DMS 273 (cell line): ENCODE results near the gene PRPSAP2.
"Not testable (repeated sequence)": the region's sequence is repeated elsewhere in the genome, so short reads cannot be mapped to it uniquely, and the experiment has no call there.

ENCODE experiments used
- DNase-seq: peaks from one replicate; lab custom pipeline; 2025; ENCODE audit not compliant: unreplicated experiment; lab: John Stamatoyannopoulos, UW

Gene PRPSAP2

GRCh38 chr17:18857864-18858566, at the start of gene PRPSAP2:
Gene PRPSAP2 (plus strand): TSS chr17:18858131. CDS start chr17:18865834, 7,703 bp downstream.
- DNase-seq = peak; percentile 96

DNA sequence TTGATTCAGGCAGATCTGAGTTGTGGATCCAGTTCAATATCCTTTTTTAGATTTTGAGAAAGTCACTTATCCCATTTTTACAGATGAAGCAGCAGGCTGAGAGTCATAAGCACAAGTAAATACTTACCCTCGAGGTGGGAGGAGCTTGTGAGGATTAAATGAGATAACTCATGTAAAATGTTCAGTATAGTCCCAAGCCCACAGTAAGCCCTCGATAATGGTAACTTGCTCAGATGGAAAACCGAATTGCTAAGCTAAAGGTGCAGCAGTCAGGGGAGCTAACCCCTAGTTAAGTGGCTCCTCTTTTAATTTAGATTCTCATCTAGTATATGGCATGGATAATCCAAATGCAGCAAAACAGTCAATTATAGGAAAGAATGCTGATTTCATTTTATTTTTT, 42.0 kb upstream of the PRPSAP2 start:
- not testable (repeated sequence) for DNase-seq

DNA sequence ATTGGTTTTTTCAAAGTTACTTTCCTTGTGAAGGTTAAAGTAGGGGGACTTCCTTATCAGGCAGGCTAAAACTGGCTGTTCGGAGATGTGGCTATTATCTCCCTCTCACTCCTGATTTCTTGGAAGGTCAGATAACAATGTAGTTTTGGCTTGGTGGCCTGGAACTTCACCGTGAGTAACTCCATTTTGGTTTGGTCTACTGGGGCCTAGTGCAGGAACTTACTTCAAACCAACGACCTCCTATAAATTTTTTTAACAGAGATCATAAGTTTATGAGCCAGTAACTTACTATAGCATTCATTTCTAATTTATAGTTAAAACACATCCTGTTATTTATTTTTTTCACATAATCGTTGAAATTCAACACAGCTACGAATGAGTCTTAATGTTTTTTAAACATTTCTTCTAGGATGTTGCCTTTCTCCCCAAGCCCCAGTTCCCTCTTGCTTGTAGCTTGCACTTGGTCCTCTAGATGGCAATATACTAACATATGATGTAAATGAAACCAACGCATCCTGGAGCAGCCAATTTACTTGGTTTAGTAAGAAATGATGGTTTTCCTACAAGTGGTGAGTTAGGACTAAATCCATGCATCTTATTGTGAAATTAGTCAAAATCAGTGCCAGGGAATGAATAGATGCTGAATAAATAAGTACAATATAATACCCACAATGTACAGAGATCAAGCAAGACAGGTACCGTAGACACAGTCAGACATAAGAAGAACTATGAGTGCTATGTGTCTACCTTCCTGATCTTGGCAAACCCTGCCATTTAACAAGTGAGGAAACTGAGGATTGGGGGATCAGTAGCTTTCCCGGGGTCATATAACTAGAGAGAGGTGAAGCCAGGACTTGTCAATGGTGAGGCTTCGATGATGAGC, 41.2 kb upstream of the PRPSAP2 start:
- DNase-seq = peak; percentile 73

GRCh38 chr17:18821430-18821829, 36.5 kb upstream of the PRPSAP2 start:
- not testable (repeated sequence) for DNase-seq

DNA sequence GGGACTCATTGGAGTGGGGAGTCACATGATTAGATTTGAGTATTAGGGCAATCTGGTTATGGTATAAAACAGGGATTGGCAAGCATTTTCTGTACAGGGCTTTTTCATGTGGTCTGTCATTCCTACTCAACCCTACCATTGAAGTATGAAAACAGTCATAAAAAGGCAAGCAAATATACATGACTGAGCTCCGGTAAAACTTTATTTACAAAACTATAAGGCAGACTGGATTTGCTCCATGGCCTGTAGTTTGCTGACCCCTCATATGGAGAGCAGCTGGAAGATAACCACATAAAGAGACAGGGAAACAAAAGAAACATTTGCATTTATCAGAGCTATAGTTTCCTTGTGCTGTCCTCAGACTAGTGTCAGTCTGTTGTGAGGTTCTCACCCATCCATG, 30.3 kb upstream of the PRPSAP2 start:
- not testable (repeated sequence) for DNase-seq

GRCh38 chr17:18848501-18848900, 9.4 kb upstream of the PRPSAP2 start:
- no peak for DNase-seq

DNA sequence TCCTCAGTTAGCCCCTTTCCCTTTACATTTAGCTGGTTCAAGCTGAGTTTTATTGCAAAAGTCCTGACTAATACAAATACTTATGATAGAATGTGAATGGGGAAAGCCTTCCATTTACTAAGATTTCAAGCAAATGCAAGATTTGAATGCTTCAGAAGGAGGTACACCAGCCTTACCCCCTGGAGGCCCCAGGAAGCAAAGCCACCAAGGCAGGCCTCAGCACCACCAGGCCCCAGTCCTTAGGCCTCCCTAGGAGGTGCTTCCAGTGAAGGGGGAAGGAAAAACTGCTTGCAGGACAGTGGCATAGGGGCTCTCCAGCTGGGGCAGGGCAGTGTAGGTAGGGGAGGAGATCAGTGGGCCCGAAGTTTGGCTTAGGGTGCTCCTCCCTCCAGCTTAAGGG, 7.3 kb upstream of the PRPSAP2 start:
- no peak for DNase-seq

GRCh38 chr17:18851201-18851600, 6.7 kb upstream of the PRPSAP2 start:
- peak; percentile 29 for DNase-seq

DNA sequence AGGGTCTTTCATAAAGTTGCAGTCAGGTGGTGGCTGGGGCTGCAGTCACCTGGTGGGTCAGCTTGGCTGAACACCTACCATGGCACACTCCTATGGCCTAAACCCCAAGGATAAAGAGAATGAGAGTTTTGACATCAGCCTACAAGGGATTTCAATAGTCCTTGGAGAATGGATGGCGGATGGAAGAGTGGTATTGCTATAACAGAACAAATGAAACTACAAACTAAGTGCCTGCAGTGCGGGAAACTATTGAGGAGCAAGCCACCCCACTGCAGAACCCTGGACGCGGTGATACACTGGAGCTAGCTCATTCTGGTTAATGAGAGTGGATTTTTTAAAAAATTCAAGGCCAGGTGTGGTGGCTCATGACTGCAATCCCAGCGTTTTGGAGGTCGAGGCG, 3.0 kb upstream of the PRPSAP2 start:
- no peak for DNase-seq

DNA sequence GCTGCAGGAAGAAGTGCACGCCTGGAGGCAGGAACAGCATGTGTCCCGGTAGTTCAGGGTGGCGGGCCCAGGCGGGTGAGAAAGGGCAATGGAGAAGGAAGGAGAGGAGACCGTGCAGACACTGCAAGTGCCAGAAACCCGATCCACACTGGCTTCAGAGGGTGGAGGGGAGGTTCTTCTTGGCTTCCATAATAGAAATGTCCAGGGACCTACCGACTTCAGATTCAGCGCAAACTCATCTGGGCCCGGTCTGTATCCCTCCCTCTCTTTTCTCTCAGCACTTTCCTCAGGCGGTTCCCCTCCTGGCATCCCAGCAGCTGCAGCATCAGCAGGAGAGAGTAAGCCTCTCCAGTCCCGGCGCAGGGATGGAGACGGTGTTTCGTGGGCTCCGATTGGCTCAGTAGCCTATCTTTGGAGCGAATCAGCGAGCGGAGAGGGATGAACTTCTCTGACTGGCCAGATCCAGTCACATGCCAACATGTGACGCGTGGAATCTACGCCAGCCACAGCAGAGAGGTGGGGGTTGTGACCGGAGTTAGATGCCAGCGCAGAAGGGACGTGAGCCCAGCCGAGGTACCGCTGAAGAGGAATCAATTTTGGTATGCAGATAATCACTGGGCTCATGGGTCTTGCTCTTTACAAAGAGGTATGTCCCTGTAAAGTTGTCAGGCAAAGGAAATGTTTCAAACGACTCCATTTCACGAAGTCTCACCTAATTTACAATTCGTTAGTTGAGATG, 1.9 kb upstream of the PRPSAP2 start:
- DNase-seq = peak; percentile 97

DNA sequence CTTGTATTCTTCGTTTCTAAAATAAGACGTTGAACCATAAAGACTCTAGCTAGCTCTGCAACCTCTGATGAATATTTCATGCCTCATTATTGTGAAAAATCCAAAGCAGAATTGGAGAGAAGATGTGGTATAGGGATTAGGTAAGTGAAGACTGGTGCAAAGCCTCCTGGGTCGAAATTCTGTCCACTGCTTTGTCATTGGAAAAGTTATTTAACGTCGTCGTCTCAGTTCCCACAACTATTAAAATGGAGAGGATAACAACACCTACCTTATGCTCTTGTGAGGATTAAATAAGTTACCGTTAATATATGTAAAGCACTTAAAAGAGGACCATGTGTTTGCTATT, 1.4 kb upstream of the PRPSAP2 start:
- no peak for DNase-seq

- no peak for DNase-seq
Measured at GRCh38 chr17:18858567-18859245, 775 bp downstream of the PRPSAP2 start.

- no peak for DNase-seq
Measured at GRCh38 chr17:18859256-18859655, 1.3 kb downstream of the PRPSAP2 start.

DNA sequence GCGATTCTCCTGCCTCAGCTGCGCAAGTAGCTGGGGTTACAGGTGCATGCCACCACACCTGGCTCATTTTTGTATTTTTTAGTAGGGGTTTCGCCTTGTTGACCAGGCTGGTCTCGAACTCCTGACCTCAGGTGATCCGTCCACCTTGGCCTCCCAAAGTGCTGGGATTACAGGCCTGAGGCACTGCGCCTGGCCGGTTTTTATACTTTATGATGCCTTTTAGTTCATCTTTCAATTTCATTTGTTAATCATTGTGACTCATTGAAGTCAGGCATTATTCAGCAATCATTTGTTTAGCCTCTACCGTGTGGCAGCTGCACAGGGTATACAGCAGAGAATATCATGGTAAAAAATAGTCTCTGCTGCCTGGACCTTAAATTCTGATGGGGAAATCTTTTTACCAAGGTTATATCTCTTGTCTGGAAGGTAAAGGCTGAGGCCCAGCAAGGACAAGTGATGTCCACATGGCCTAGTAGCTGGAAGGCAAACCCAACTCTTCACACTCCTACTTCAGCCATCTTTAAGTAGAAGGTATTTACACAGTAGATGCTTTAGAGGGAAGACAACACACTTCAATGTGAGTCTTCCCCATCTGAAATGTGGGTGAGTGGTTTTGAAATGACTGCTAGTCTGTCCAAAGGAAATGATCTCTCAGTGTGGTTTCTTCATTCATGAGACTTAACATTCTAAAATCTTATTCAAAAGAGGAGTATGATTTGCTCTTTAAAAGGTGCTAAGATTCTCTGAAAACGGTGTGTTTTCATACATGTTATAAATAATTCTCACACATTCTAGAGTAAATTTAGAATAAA, 2.4 kb downstream of the PRPSAP2 start:
- DNase-seq = no peak

GRCh38 chr17:18862011-18862410, 4.1 kb downstream of the PRPSAP2 start:
- DNase-seq = no peak

- DNase-seq = not testable (repeated sequence)
Measured at GRCh38 chr17:18864996-18865395, 7.1 kb downstream of the PRPSAP2 start.

DNA sequence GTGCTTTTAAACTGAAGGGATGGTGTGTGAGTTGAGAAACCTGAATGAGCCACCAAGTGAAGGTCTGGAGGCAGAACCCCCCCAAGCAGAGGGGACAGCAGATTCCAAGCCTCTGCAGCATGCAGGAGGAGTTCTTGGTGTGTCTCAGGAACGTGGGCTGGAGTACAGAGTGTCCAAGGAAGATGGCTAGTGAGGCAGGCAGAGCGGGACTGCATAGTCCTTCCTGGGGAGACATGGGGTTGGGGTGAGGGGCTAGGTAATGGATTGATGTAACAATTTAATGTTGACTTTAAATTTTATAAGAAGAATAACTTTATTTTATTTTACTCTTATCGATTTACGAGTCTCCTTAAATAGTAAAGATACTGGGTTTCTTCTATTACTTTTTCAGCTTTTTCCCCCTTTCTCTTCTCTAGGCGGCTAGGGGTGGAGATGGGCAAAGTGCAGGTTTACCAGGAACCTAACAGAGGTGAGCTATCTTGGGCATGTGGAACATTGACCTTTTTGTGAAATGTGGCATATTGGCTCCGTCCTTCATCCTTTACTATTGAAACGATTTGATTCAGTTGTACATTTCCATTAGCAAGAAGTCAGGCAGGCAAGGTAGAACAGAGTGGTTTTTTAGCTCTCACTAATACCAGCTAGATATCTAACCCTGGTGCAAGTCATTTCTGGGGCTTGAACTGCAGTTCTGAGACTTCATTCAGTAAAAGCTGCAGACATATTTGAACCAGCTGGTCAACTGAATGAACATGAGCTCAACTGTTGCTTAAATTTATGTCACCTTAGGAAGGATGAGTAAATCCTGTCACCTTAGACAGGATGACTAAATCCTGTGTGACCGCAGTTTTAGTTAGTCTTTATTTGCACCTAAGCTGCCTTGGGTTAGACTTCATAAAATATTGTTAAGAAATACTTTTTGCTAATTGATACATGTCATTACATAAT, 9.2 kb downstream of the PRPSAP2 start:
- no peak for DNase-seq

DNA sequence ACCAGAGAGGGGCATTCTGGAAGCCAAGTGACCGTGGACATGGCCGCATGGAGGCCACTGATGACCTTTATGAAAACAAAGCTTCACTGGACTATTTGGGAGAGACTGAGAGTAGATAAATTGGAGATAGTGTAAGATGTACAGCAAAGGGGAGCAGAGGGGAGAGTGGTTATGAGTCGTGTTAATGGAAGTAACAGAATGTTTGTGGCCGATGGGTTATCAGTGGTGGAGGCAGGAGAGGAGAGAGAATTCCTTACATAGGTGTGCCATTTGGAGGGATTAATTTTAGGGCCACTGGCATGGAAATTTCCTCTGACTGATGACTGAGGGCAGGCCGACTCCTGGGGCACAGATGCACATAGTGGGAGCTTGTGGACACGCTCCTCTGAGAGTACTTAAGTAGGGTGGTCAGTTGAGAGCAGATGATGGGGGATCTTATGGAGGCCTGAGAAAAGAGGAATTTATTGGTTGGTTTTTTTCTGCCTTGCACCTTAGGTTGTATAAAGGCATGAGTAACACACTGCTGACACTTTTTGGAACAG, 19.2 kb downstream of the PRPSAP2 start:
- DNase-seq = no peak

DNA sequence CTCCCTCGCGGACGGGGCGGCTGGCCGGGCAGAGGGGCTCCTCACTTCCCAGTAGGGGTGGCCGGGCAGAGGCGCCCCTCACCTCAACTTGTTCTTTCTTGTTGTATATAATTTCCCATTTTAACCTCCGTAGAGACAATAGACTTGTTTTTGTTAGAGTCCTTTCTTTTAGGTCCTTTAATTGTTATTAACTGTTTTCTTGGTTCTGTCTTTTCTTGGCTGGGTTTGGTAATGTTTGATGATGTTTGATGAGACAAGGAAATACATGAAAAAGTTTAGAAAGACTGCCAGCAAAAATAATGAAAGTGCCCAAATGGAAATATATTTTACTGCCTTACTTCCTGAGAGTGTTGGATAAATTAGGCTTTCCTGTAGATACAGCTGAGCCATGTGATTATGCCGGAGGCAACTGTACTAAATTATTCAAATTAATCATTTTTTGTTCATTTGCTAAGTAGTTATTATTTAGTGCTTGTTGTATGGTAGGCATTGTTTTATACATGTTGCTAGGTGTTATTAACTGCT, 30.9 kb downstream of the PRPSAP2 start:
- DNase-seq = no peak
